Endothelial cell of umbilical vein (primary cell): ENCODE measurements around the gene GMNC.

Experiments
- EZH2 ChIP-seq: IDR thresholded peaks from 2 replicates; pipeline ENCODE4 v1.6.1; 2012; ENCODE audit warnings: borderline replicate concordance, low read depth, mild to moderate bottlenecking, moderate library complexity, low read length, inconsistent platforms; ENCODE audit not compliant: severe bottlenecking
- FOS ChIP-seq: IDR thresholded peaks from 2 replicates; pipeline ENCODE4 v1.6.1; 2011; ENCODE audit warnings: mild to moderate bottlenecking, low read length, moderate library complexity, borderline replicate concordance; ENCODE audit not compliant: insufficient read depth
- GATA2 ChIP-seq: IDR thresholded peaks from 2 replicates; pipeline ENCODE4 v1.7.0; 2011; ENCODE audit warnings: low read depth, mild to moderate bottlenecking, moderate library complexity, mixed read lengths, low read length; ENCODE audit not compliant: insufficient read length, insufficient read depth
- JUN ChIP-seq: IDR thresholded peaks from 2 replicates; pipeline ENCODE4 v1.6.1; 2011; ENCODE audit warnings: borderline replicate concordance, low read depth; ENCODE audit not compliant: insufficient read length, insufficient read depth
- MYC ChIP-seq: IDR thresholded peaks from one replicate; pipeline ENCODE4 v1.6.1; 2011; ENCODE audit warnings: mild to moderate bottlenecking, low read depth, low read length
- POLR2A ChIP-seq: IDR thresholded peaks from 2 replicates; pipeline ENCODE4 v1.6.1; 2012; ENCODE audit warnings: low read depth, mild to moderate bottlenecking, control low read depth, low read length
- POLR2AphosphoS5 ChIP-seq: IDR thresholded peaks from 2 replicates; pipeline ENCODE4 v1.6.1; 2012; ENCODE audit warnings: low read depth, mild to moderate bottlenecking, control low read depth, low read length, moderate library complexity; ENCODE audit not compliant: insufficient read depth
- TF ChIP-seq, protein P1 (sequence below), 2 donors: IDR thresholded peaks; 1 replicate in 1 of 2; 2 replicates in 1 of 2; pipeline ENCODE4 v1.5.1; 2011; ENCODE audit warnings: low read length in 2 of 2, mild to moderate bottlenecking in 2 of 2, moderate library complexity in 2 of 2, control low read depth in 1 of 2, inconsistent platforms in 1 of 2, low read depth in 1 of 2; ENCODE audit not compliant: insufficient read depth in 1 of 2; ENCODE audit errors: extremely low read depth in 1 of 2
- TF ChIP-seq, protein P2 (sequence below): IDR thresholded peaks from 2 replicates; pipeline ENCODE4 v1.6.1; 2011; ENCODE audit not compliant: insufficient read depth, insufficient read length

DNA sequence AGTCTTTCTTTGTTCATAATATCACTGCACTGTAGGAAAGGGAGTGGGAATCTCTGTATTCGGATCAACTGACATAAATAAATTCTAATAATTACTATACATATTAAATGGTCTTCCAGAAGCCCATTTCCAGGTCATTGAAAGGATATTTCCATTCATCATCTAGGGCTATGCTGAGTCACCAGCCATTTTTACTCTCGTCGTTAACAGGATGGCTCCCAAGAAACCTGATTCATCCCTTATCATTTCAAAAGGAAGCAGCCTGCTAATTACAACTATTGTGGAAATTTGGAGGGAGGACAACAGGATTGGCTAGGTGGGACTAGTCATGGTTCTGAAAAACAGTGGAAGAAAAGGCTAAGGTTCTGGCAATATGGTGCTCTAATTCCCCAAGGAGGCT lies 13.6 kb downstream of the GMNC start:
- no peak for TF ChIP-seq EZH2
- TF ChIP-seq, protein P1, sequence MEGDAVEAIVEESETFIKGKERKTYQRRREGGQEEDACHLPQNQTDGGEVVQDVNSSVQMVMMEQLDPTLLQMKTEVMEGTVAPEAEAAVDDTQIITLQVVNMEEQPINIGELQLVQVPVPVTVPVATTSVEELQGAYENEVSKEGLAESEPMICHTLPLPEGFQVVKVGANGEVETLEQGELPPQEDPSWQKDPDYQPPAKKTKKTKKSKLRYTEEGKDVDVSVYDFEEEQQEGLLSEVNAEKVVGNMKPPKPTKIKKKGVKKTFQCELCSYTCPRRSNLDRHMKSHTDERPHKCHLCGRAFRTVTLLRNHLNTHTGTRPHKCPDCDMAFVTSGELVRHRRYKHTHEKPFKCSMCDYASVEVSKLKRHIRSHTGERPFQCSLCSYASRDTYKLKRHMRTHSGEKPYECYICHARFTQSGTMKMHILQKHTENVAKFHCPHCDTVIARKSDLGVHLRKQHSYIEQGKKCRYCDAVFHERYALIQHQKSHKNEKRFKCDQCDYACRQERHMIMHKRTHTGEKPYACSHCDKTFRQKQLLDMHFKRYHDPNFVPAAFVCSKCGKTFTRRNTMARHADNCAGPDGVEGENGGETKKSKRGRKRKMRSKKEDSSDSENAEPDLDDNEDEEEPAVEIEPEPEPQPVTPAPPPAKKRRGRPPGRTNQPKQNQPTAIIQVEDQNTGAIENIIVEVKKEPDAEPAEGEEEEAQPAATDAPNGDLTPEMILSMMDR (IDR thresholded peaks at IDR 0.05; ENCODE audit: extremely low read depth in 1 of 2, insufficient read depth in 1 of 2, low read depth in 1 of 2, low read length in 2 of 2), result no peak
- TF ChIP-seq POLR2A, result no peak
- no peak for TF ChIP-seq JUN
- TF ChIP-seq, protein P2, sequence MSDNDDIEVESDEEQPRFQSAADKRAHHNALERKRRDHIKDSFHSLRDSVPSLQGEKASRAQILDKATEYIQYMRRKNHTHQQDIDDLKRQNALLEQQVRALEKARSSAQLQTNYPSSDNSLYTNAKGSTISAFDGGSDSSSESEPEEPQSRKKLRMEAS, result no peak
- TF ChIP-seq MYC, result no peak
- no peak for TF ChIP-seq GATA2
- TF ChIP-seq POLR2AphosphoS5, result no peak
- TF ChIP-seq FOS, result peak; percentile 11
